NCI-H524 (cell line): ENCODE data around the gene MC4R.
"Not testable (repeated sequence)": the region's sequence is repeated elsewhere in the genome, so short reads cannot be mapped to it uniquely, and the experiment has no call there.

Experiments
- DNase-seq, 2 experiments: peaks; one replicate each; lab custom pipeline; 2025; lab: John Stamatoyannopoulos, UW

Gene MC4R

GRCh38 chr18:60372596-60372995 lies at the start of gene MC4R:
TSS of gene MC4R (minus strand) at chr18:60372775. CDS start at chr18:60372349, 426 bp downstream.
- DNase-seq, result peak; percentile 79 to 95

- not testable (repeated sequence) for DNase-seq
Observed at GRCh38 chr18:60422306-60422705, 49.7 kb upstream of the MC4R start.

- no peak for DNase-seq
Observed at GRCh38 chr18:60421356-60422118, 49.0 kb upstream of the MC4R start.

- DNase-seq, result no peak
Observed at GRCh38 chr18:60417946-60418345, 45.4 kb upstream of the MC4R start.

- DNase-seq, result peak in 1 of 2 experiments; percentile 29
Observed at GRCh38 chr18:60413944-60414547, 41.5 kb upstream of the MC4R start.

- DNase-seq, result peak in 1 of 2 experiments; percentile 56
Observed at GRCh38 chr18:60411715-60412114, 39.1 kb upstream of the MC4R start.

- DNase-seq, result no peak
Observed at GRCh38 chr18:60406721-60407120, 34.1 kb upstream of the MC4R start.

GRCh38 chr18:60404486-60405085 lies 32.0 kb upstream of the MC4R start:
- DNase-seq, result no peak

GRCh38 chr18:60401346-60401745 lies 28.8 kb upstream of the MC4R start:
- DNase-seq, result no peak

- DNase-seq, result peak in 1 of 2 experiments; percentile 31
Observed at GRCh38 chr18:60391571-60392226, 19.1 kb upstream of the MC4R start.

GRCh38 chr18:60389314-60389713 lies 16.7 kb upstream of the MC4R start:
- DNase-seq, result peak; percentile 14 to 78

- no peak for DNase-seq
Observed at GRCh38 chr18:60385693-60386092, 13.1 kb upstream of the MC4R start.

GRCh38 chr18:60383893-60384292 lies 11.3 kb upstream of the MC4R start:
- DNase-seq, result no peak

GRCh38 chr18:60377778-60378469 lies 5.3 kb upstream of the MC4R start:
- no peak for DNase-seq

- no peak for DNase-seq
Observed at GRCh38 chr18:60372132-60372531, 443 bp downstream of the MC4R start.

GRCh38 chr18:60358516-60358915 lies 14.1 kb downstream of the MC4R start:
- DNase-seq, result no peak

- DNase-seq, result no peak
Observed at GRCh38 chr18:60350941-60351340, 21.6 kb downstream of the MC4R start.

GRCh38 chr18:60350150-60350549 lies 22.4 kb downstream of the MC4R start:
- no peak for DNase-seq

GRCh38 chr18:60347526-60348045 lies 25.0 kb downstream of the MC4R start:
- DNase-seq, result no peak

- no peak for DNase-seq
Observed at GRCh38 chr18:60339018-60339417, 33.6 kb downstream of the MC4R start.

- DNase-seq, result no peak
Observed at GRCh38 chr18:60331890-60332289, 40.7 kb downstream of the MC4R start.

GRCh38 chr18:60329131-60329530 lies 43.4 kb downstream of the MC4R start:
- no peak for DNase-seq
